CD4-positive, alpha-beta T cell treated with Interleukin-10 for 1 hour (primary cell): ENCODE measurements around the gene INHBB.

ENCODE experiments used
- DNase-seq: peaks from one replicate; pipeline ENCODE4 v3.0.0-alpha.2; 2020

The INHBB gene

GRCh38 chr2:120360307-120360855 is 14.4 kb downstream of the INHBB start:
- no peak for DNase-seq

- DNase-seq: no peak
Measured at GRCh38 chr2:120362926-120363325, 17.0 kb downstream of the INHBB start.

GRCh38 chr2:120365236-120365793 is 19.4 kb downstream of the INHBB start:
- DNase-seq: no peak

- no peak for DNase-seq
Measured at GRCh38 chr2:120366698-120367097, 20.8 kb downstream of the INHBB start.

GRCh38 chr2:120367221-120367620 is 21.3 kb downstream of the INHBB start:
- no peak for DNase-seq

- no peak for DNase-seq
Measured at GRCh38 chr2:120367649-120368048, 21.7 kb downstream of the INHBB start.

- DNase-seq: no peak
Measured at GRCh38 chr2:120368086-120368485, 22.1 kb downstream of the INHBB start.

GRCh38 chr2:120369250-120369649 is 23.3 kb downstream of the INHBB start:
- no peak for DNase-seq

- no peak for DNase-seq
Measured at GRCh38 chr2:120371969-120372625, 26.2 kb downstream of the INHBB start.

- no peak for DNase-seq
Measured at GRCh38 chr2:120372816-120373215, 26.9 kb downstream of the INHBB start.

GRCh38 chr2:120373424-120373823 is 27.5 kb downstream of the INHBB start:
- no peak for DNase-seq

- DNase-seq: no peak
Measured at GRCh38 chr2:120374821-120375220, 28.9 kb downstream of the INHBB start.

- no peak for DNase-seq
Measured at GRCh38 chr2:120375251-120376020, 29.5 kb downstream of the INHBB start.

GRCh38 chr2:120376101-120376500 is 30.2 kb downstream of the INHBB start:
- DNase-seq: no peak

GRCh38 chr2:120376679-120377640 is 31.0 kb downstream of the INHBB start:
- no peak for DNase-seq

GRCh38 chr2:120378605-120379004 is 32.7 kb downstream of the INHBB start:
- DNase-seq: no peak

GRCh38 chr2:120379916-120380893 is 34.3 kb downstream of the INHBB start:
- DNase-seq: no peak

GRCh38 chr2:120381192-120381591 is 35.3 kb downstream of the INHBB start:
- no peak for DNase-seq

- DNase-seq: no peak
Measured at GRCh38 chr2:120381661-120382060, 35.7 kb downstream of the INHBB start.

GRCh38 chr2:120382541-120383144 is 36.7 kb downstream of the INHBB start:
- no peak for DNase-seq

GRCh38 chr2:120383191-120383590 is 37.3 kb downstream of the INHBB start:
- DNase-seq: no peak
